ENCODE measurements around the gene RIIAD1.

GRCh38 chr1:151702936-151703335 lies 18.4 kb upstream of the RIIAD1 start:
- TF ChIP-seq ZFP3 (tag by site-specific recombination; IDR thresholded peaks at IDR 0.05; ENCODE audit: low read depth) (no peak), CTCF (tag by site-specific recombination; IDR thresholded peaks at IDR 0.05) (no peak)
- TF ChIP-seq, protein P1, sequence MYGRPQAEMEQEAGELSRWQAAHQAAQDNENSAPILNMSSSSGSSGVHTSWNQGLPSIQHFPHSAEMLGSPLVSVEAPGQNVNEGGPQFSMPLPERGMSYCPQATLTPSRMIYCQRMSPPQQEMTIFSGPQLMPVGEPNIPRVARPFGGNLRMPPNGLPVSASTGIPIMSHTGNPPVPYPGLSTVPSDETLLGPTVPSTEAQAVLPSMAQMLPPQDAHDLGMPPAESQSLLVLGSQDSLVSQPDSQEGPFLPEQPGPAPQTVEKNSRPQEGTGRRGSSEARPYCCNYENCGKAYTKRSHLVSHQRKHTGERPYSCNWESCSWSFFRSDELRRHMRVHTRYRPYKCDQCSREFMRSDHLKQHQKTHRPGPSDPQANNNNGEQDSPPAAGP (tag by site-specific recombination; IDR thresholded peaks at IDR 0.05), result no peak
